HuH-7 (cell line): ENCODE results near the gene MARCOL.
"Not testable (repeated sequence)": the region's sequence is repeated elsewhere in the genome, so short reads cannot be mapped to it uniquely, and the experiment has no call there.

ENCODE experiments used
- DNase-seq: peaks from one replicate; pipeline ENCODE4 v3.0.0; 2011; ENCODE audit warnings: low spot score

MARCOL gene

GRCh38 chr5:148268566-148268965, 30.2 kb downstream of the MARCOL start, which contains the start of gene SPINK13:
TSS of gene SPINK13 (plus strand) at chr5:148268794. CDS start at chr5:148270073, 1,279 bp downstream.
- no peak for DNase-seq

GRCh38 chr5:148275129-148275528, 36.8 kb downstream of the MARCOL start:
- DNase-seq: not testable (repeated sequence)

DNA sequence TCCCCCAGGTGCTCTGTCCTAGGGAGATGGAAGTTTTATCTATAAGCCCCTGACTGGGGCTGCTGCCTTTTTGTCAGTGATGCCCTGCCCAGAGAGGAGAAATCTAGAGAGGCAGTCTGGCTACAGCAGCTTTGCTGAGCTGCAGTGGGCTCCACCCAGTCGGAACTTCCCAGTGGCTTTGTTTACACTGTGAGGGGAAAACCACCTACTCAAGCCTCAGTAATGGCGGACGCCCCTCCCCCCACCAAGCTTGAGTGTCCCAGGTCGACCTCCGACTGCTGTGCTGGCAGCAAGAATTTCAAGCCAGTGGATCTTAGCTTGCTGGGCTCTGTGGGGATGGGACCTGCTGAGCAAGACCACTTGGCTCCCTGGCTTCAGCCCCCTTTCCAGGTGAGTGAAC, 42.6 kb downstream of the MARCOL start:
- DNase-seq: not testable (repeated sequence)

- not testable (repeated sequence) for DNase-seq
These were observed 43.0 kb downstream of the MARCOL start for GRCh38 chr5:148281336-148281735.

DNA sequence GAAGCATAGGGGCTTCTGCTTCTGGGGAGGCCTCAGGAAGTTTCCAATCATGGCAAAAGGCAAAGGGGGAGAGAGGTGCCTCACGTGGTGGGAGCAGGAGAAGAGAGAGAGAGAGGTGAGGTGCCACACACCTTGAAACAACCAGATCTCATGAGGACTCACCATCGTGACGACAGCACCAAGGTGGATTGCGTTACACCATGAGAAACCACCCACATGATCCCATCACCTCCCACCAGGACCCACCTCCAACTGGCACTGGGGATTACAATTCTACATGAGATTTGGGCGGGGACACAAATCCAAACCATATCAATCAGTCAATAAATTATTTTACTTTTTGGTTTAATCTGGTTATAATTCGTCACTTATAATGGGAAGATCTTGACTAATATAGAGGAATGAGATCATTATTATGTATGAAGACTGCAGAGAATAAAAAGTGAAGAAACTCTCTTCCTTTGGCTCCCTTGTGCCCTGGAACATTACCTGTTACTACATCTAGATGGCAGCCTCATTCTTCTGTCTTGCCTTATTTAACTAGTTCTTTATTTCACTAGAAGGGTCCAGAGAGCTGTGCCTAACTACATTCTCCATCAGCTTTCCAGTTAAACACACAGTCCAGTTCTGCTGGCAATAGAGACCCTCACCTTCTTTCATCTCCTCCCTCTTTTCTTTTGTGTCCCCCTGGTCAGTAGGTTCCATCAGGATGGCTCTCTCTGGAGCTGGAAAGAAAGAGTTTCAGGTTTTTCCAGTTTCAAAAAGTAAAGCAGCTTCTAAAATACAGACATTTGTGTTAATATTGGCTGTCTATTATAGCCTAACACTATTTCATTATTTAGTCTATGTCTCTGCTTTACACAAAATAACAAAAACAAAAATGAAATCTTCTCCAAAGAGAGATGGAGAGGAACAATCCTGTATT, 52.2 kb downstream of the MARCOL start:
- peak; percentile 20 for DNase-seq
